ENCODE data around the gene FBN2.
"Not testable (repeated sequence)": the region's sequence is repeated elsewhere in the genome, so short reads cannot be mapped to it uniquely, and the experiment has no call there.

- not testable (repeated sequence) for TF ChIP-seq POLR2A, CTCF (IDR thresholded peaks at IDR 0.05)
Measured at GRCh38 chr5:128503727-128504126, 34.3 kb downstream of the FBN2 start.

All from lower leg skin (tissue), 3 donors.